Measurements from ENCODE around the gene ATF7.

DNA sequence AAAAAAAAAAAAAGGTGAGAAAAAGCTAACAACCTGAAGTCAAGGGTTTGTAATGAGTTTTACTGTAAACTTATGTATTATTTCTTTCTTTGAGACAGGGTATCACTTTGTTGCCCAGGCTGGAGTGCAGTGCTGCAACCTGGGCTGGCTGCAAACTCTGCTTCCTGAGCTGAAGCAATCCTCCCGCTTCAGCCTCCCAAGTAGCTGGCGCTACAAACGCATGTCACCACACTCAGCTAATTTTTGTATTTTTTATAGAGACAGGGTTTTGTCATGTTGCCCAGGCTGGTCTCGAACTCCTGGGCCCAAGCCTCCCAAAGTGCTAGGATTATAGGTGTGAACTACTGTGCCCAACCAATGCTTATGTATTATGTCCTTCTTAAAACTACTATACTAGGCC, 9.2 kb downstream of the ATF7 start:
- TF ChIP-seq, protein P1, sequence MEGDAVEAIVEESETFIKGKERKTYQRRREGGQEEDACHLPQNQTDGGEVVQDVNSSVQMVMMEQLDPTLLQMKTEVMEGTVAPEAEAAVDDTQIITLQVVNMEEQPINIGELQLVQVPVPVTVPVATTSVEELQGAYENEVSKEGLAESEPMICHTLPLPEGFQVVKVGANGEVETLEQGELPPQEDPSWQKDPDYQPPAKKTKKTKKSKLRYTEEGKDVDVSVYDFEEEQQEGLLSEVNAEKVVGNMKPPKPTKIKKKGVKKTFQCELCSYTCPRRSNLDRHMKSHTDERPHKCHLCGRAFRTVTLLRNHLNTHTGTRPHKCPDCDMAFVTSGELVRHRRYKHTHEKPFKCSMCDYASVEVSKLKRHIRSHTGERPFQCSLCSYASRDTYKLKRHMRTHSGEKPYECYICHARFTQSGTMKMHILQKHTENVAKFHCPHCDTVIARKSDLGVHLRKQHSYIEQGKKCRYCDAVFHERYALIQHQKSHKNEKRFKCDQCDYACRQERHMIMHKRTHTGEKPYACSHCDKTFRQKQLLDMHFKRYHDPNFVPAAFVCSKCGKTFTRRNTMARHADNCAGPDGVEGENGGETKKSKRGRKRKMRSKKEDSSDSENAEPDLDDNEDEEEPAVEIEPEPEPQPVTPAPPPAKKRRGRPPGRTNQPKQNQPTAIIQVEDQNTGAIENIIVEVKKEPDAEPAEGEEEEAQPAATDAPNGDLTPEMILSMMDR (IDR thresholded peaks at IDR 0.05; ENCODE audit: low read depth, low read length), result no peak
- TF ChIP-seq POLR2A (IDR thresholded peaks at IDR 0.05; ENCODE audit: extremely low read depth, insufficient read length), result no peak
